Right lung (tissue), 5 donors: ENCODE data around the gene MLLT1. TPM values are rescaled to one million over a fixed set of nuclear protein-coding genes. Genes with fewer than 3 reads are reported as not detected.
A peak's percentile ranks its signal among the peaks of the same experiment; 100 is the strongest.

Experiments used
- DNase-seq, 2 donors: peaks; one replicate each; pipeline ENCODE4 v3.0.0-alpha.2; 2013
- polyA plus RNA-seq, 5 donors: library from polyadenylated mRNA; unstranded; fragments of 120-200 nt; gene quantifications; one replicate each; pipeline versions ENCODE4 v1.2.1 to v1.2.3, GENCODE V29; 2013; ENCODE audit warnings: inconsistent platforms in 1 of 5, low replicate concordance in 1 of 5; ENCODE audit not compliant: insufficient read length in 5 of 5, insufficient read depth in 1 of 5

MLLT1 gene
- polyA plus RNA-seq, 5 donors, result 61.4 to 124 (median 79.8) TPM

- DNase-seq, result no peak
These were observed 3.3 kb downstream of the MLLT1 start for GRCh38 chr19:6276447-6276846.

- DNase-seq, result no peak
These were observed 4.5 kb downstream of the MLLT1 start for GRCh38 chr19:6275170-6275744.

- no peak for DNase-seq
These were observed 5.0 kb downstream of the MLLT1 start for GRCh38 chr19:6274756-6275155.

- peak; percentile 45 to 61 for DNase-seq
These were observed 5.8 kb downstream of the MLLT1 start for GRCh38 chr19:6273701-6274601.

GRCh38 chr19:6272913-6273600, 6.7 kb downstream of the MLLT1 start:
- no peak for DNase-seq

GRCh38 chr19:6272411-6272791, 7.4 kb downstream of the MLLT1 start:
- no peak for DNase-seq

GRCh38 chr19:6271721-6272410, 7.9 kb downstream of the MLLT1 start:
- peak; percentile 67 to 70 for DNase-seq

- no peak for DNase-seq
These were observed 8.5 kb downstream of the MLLT1 start for GRCh38 chr19:6271251-6271650.

GRCh38 chr19:6270822-6271221, 9.0 kb downstream of the MLLT1 start:
- DNase-seq, result no peak

GRCh38 chr19:6270076-6270745, 9.6 kb downstream of the MLLT1 start:
- no peak for DNase-seq

GRCh38 chr19:6269101-6269886, 10.5 kb downstream of the MLLT1 start:
- no peak for DNase-seq

- DNase-seq, result no peak
These were observed 11.4 kb downstream of the MLLT1 start for GRCh38 chr19:6268382-6268771.

- no peak for DNase-seq
These were observed 12.0 kb downstream of the MLLT1 start for GRCh38 chr19:6267552-6268381.

GRCh38 chr19:6264803-6265202, 15.0 kb downstream of the MLLT1 start:
- DNase-seq, result no peak

- no peak for DNase-seq
These were observed 15.9 kb downstream of the MLLT1 start for GRCh38 chr19:6263735-6264444.

- DNase-seq, result no peak
These were observed 16.5 kb downstream of the MLLT1 start for GRCh38 chr19:6263306-6263705.

GRCh38 chr19:6262519-6262918, 17.3 kb downstream of the MLLT1 start:
- DNase-seq, result no peak

GRCh38 chr19:6261883-6262282, 17.9 kb downstream of the MLLT1 start:
- no peak for DNase-seq
